Peyer's patch (tissue), 4 donors: Measurements from ENCODE around the gene CTNNA1.

Experiments
- CTCF ChIP-seq, 6 experiments: fragments of 450-650 bp in 4 of 6; fragments of 200-600 bp in 2 of 6; sonication (generic) in 1 of 6; IDR thresholded peaks; one replicate each; pipeline ENCODE4 v1.5.1; 2017 to 2019; ENCODE audit warnings: antibody characterized with exemption in 6 of 6, mild to moderate bottlenecking in 3 of 6, moderate library complexity in 1 of 6
- POLR2A ChIP-seq, 2 donors: fragments of 450-650 bp; IDR thresholded peaks; one replicate each; pipeline ENCODE4 v1.5.1; 2017; ENCODE audit warnings: antibody characterized with exemption in 2 of 2, mild to moderate bottlenecking in 2 of 2, moderate library complexity in 2 of 2

- TF ChIP-seq CTCF (IDR thresholded peaks at IDR 0.05): no peak
- no peak for TF ChIP-seq POLR2A (IDR thresholded peaks at IDR 0.05)
Observed at GRCh38 chr5:138828556-138828955, 75.3 kb downstream of the CTNNA1 start.
